GM12878 (cell line): ENCODE results near the gene GFRA1. TPM values are rescaled to one million over a fixed set of nuclear protein-coding genes. Genes with fewer than 3 reads are reported as not detected.

Source experiments
- ATAC-seq: fragments of 200-7000 bp; cut with Tn5 transposase; 3 replicates; pipeline ENCODE4 v1.9.1; 2020; ENCODE audit warnings: mild to moderate bottlenecking, moderate library complexity
- BruUV-seq: library from RNA; stranded (reverse); fragments of 400-500 nt; replicated peaks from 2 replicates; lab custom pipeline; 2021; lab: Mats Ljungman, UMichigan
- CTCF ChIA-PET: fragments of 300-600 bp; sonication (Branson Sonifier 250); formaldehyde crosslinking; extraction: SDS; loops from one replicate; lab custom pipeline; 2021; ENCODE audit warnings: inconsistent platforms; lab: Yijun Ruan, JAX
- POLR2A ChIA-PET: fragments of 350-600 bp; formaldehyde crosslinking; extraction: SDS; loops from one replicate; lab custom pipeline; 2021; ENCODE audit warnings: inconsistent platforms; lab: Charles Lee
- RAD21 ChIA-PET: fragments of 300-600 bp; sonication (Branson Sonifier 250); formaldehyde crosslinking; loops from one replicate; lab custom pipeline; 2023; ENCODE audit warnings: antibody characterized with exemption; ENCODE audit not compliant: unreplicated experiment; lab: Charles Lee
- SMC1A ChIA-PET: fragments of 300-600 bp; sonication (Branson Sonifier 250); formaldehyde crosslinking; loops from one replicate; lab custom pipeline; 2023; ENCODE audit not compliant: unreplicated experiment, uncharacterized antibody; lab: Charles Lee
- DNase-seq: peaks from one replicate; pipeline ENCODE4 v3.0.0-alpha.2; 2011; ENCODE audit warnings: low read depth, low spot score
- FAIRE-seq: peaks from 3 replicates; lab custom pipeline; 2011; peaks lifted over from hg19 to GRCh38; lab: Jason Lieb, UNC
- H2AFZ ChIP-seq: 2 replicates; pipeline ENCODE4 v1.6.0; 2011; ENCODE audit warnings: low read depth, low read length, control low read depth; ENCODE audit not compliant: control insufficient read depth
- H3K27ac ChIP-seq: 2 replicates; pipeline ENCODE4 v1.5.1; 2011; ENCODE audit warnings: control low read depth; ENCODE audit not compliant: control insufficient read depth, insufficient read depth
- H3K27me3 ChIP-seq, 2 experiments: replicated peaks in 1 of 2; 2 replicates each; pipeline versions ENCODE4 v1.6.0 to v1.6.1; 2011; ENCODE audit warnings: low read length in 1 of 2; ENCODE audit not compliant: control insufficient read depth in 2 of 2, insufficient read depth in 2 of 2
- H3K36me3 ChIP-seq, 2 experiments: 2 replicates each; pipeline ENCODE4 v1.5.1; 2011; ENCODE audit warnings: low read length in 1 of 2; ENCODE audit not compliant: control insufficient read depth in 2 of 2, insufficient read depth in 2 of 2
- H3K4me1 ChIP-seq: 2 replicates; pipeline ENCODE4 v1.6.1; 2011; ENCODE audit warnings: mild to moderate bottlenecking, low read length, moderate library complexity, mixed read lengths; ENCODE audit not compliant: control insufficient read depth, insufficient read depth
- H3K4me2 ChIP-seq: 2 replicates; pipeline ENCODE4 v1.6.0; 2011; ENCODE audit warnings: control low read depth; ENCODE audit not compliant: control insufficient read depth, insufficient read depth
- H3K4me3 ChIP-seq: fragments of 200-600 bp; sonication (generic); 2 replicates; pipeline ENCODE4 v1.5.1; 2016
- H3K79me2 ChIP-seq: 2 replicates; pipeline ENCODE4 v1.6.0; 2011; ENCODE audit warnings: low read length; ENCODE audit not compliant: control insufficient read depth, insufficient read depth
- H3K9ac ChIP-seq: 2 replicates; pipeline ENCODE4 v1.8.0; 2011; ENCODE audit warnings: low read length, control low read depth, mixed read lengths; ENCODE audit not compliant: control insufficient read depth, insufficient read depth
- H3K9me3 ChIP-seq: replicated peaks from 3 replicates; pipeline ENCODE4 v1.5.1; 2011; ENCODE audit warnings: mild to moderate bottlenecking, low read length; ENCODE audit not compliant: control insufficient read depth, insufficient read depth
- H4K20me1 ChIP-seq: 2 replicates; pipeline ENCODE4 v1.6.0; 2011; ENCODE audit not compliant: control insufficient read depth, insufficient read depth
- FOS ChIP-seq: IDR thresholded peaks from 3 replicates; pipeline ENCODE4 v1.6.1; 2011; ENCODE audit warnings: borderline replicate concordance; ENCODE audit not compliant: insufficient read length; ENCODE audit errors: extremely low read depth
- HCFC1 ChIP-seq: fragments of 150-350 bp; IDR thresholded peaks from 2 replicates; pipeline ENCODE4 v1.6.1; 2014; ENCODE audit warnings: low read length
- LARP7 ChIP-seq: fragments of 450-650 bp; IDR thresholded peaks from 2 replicates; pipeline ENCODE4 v1.6.1; 2017; ENCODE audit warnings: mild to moderate bottlenecking
- NR2C1 ChIP-seq: fragments of 450-650 bp; IDR thresholded peaks from 2 replicates; pipeline ENCODE4 v1.6.1; 2017; ENCODE audit warnings: antibody characterized with exemption, mild to moderate bottlenecking, moderate library complexity
- NR2F1 ChIP-seq: fragments of 450-650 bp; conservative IDR thresholded peaks from 2 replicates; pipeline ENCODE4 v1.6.1; 2017; ENCODE audit warnings: mild to moderate bottlenecking
- PML ChIP-seq: IDR thresholded peaks from 2 replicates; pipeline ENCODE4 v1.6.1; 2012; ENCODE audit warnings: low read length, inconsistent platforms
- POU2F2 ChIP-seq: IDR thresholded peaks from 3 replicates; pipeline ENCODE4 v1.6.1; 2011; ENCODE audit warnings: low read depth, mild to moderate bottlenecking, low read length, borderline replicate concordance
- WGBS: methylation state at CpG from one replicate; pipeline ENCODE4 v1.1.6; 2016; ENCODE audit warnings: low lambda C conversion rate; ENCODE audit not compliant: insufficient replicate concordance, insufficient coverage; ENCODE audit errors: missing lambda C conversion rate; 5-methylcytosine and 5-hydroxymethylcytosine counted together
- in situ Hi-C: fragments of 300-500 bp; cut with MboI; formaldehyde crosslinking; loops from 9 replicates; pipeline ENCODE4 v1.14.3; 2018; ENCODE audit warnings: mixed read lengths
- intact Hi-C: fragments of 100-400 bp; cut with micrococcal nuclease; formaldehyde crosslinking; loops from one replicate; pipeline ENCODE4 v1.14.2; 2022; ENCODE audit not compliant: unreplicated experiment
- polyA plus RNA-seq, 11 experiments: library from polyadenylated mRNA; depleted of rRNA in 4 of 11; unstranded in 6 of 11; stranded (reverse) in 5 of 11; fragments of >200 nt; fragmentation: Nextera tagmentation in 4 of 11; fragmentation: Illumina TruSeq in 1 of 11; extraction: Ambion mirVana in 4 of 11; extraction: Trizol in 1 of 11; gene quantifications; 1 replicate in 1 of 11; 2 replicates in 10 of 11; pipeline versions ENCODE4 v1.2.1 to v1.2.3, GENCODE V29; 2011 to 2016; ENCODE audit warnings: inconsistent platforms in 2 of 11, missing spikeins in 2 of 11, low read depth in 1 of 11
- total RNA-seq, 4 experiments: library from RNA; depleted of rRNA in 3 of 4; stranded (reverse); fragments of >200 nt in 3 of 4; fragmentation: Illumina TruSeq in 1 of 4; extraction: Trizol in 1 of 4; gene quantifications; 2 replicates each; pipeline versions ENCODE4 v1.2.1 to v1.2.3, GENCODE V29; 2013 to 2021
- TF ChIP-seq, protein P1 (sequence below): fragments of 450-650 bp; IDR thresholded peaks from 2 replicates; pipeline ENCODE4 v1.6.1; 2017; ENCODE audit warnings: borderline replicate concordance
- TF ChIP-seq, protein P2 (sequence below): fragments of 450-650 bp; IDR thresholded peaks from 2 replicates; pipeline ENCODE4 v1.6.1; 2014; ENCODE audit warnings: mild to moderate bottlenecking
- TF ChIP-seq, protein P3 (sequence below): fragments of 450-650 bp; formaldehyde crosslinking; IDR thresholded peaks from 2 replicates; pipeline ENCODE4 v1.5.0; 2022; ENCODE audit warnings: mild to moderate bottlenecking, missing genetic modification characterization

Gene GFRA1
- total and polyA plus RNA-seq, 10 of the 15 experiments (the other 5 are each of a cell fraction or from before 2014, with no cell fraction given): 0.05 to 0.19 TPM; not detected in 8

DNA sequence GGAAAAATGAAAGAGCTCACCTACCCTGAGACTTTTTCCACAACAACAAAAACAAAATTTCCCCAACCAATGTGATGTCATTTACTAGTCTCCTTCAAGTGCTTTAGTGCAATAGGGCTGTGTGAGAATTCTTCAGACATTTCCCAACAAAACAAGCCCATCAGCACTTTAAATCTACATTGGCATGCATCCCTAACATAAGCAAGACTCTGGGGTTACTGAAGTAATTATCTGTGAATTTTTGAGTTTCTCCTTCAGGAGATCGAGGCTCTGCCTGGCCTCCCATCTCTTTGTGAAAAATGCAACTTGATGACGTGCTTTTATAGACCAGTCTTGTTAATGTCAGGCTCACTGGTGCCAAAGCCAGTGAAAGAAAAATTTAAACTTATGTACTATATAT is 255.6 kb downstream of the GFRA1 start:
- DNase-seq (no peak), FAIRE-seq (no peak), ATAC-seq (no peak)
- no peak overlapping the region for H2AFZ ChIP-seq
- no TSS peak for BruUV-seq
- CTCF ChIA-PET: no interaction called here
- no peaks in the 10 kb centered on the region for H4K20me1 ChIP-seq
- no peaks in the 10 kb centered on the region for H3K4me1 ChIP-seq
- H3K36me3 ChIP-seq: no peaks in the 10 kb centered on the region
- RAD21 ChIA-PET: no interaction called here
- 0% methylated on average over 2 of the region's 2 CpGs for WGBS
- no peaks in the 10 kb centered on the region for H3K27me3 ChIP-seq
- POLR2A ChIA-PET: no interaction called here
- in situ Hi-C loops (no loop called here), intact Hi-C loops (no loop called here)
- H3K4me2 ChIP-seq: no peak overlapping the region
- SMC1A ChIA-PET: no interaction called here
- no peaks in the 10 kb centered on the region for H3K9me3 ChIP-seq
- H3K4me3 ChIP-seq: no peak overlapping the region
- TF ChIP-seq POU2F2: no peak
- no peak for TF ChIP-seq PML
- no peak for TF ChIP-seq FOS
- TF ChIP-seq, protein P1, sequence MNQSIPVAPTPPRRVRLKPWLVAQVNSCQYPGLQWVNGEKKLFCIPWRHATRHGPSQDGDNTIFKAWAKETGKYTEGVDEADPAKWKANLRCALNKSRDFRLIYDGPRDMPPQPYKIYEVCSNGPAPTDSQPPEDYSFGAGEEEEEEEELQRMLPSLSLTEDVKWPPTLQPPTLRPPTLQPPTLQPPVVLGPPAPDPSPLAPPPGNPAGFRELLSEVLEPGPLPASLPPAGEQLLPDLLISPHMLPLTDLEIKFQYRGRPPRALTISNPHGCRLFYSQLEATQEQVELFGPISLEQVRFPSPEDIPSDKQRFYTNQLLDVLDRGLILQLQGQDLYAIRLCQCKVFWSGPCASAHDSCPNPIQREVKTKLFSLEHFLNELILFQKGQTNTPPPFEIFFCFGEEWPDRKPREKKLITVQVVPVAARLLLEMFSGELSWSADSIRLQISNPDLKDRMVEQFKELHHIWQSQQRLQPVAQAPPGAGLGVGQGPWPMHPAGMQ: no peak
- TF ChIP-seq, protein P2, sequence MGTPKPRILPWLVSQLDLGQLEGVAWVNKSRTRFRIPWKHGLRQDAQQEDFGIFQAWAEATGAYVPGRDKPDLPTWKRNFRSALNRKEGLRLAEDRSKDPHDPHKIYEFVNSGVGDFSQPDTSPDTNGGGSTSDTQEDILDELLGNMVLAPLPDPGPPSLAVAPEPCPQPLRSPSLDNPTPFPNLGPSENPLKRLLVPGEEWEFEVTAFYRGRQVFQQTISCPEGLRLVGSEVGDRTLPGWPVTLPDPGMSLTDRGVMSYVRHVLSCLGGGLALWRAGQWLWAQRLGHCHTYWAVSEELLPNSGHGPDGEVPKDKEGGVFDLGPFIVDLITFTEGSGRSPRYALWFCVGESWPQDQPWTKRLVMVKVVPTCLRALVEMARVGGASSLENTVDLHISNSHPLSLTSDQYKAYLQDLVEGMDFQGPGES: no peak
- no peak for TF ChIP-seq HCFC1
- no peak for TF ChIP-seq NR2F1
- no peak for TF ChIP-seq NR2C1
- no peak for TF ChIP-seq LARP7
- TF ChIP-seq, protein P3, sequence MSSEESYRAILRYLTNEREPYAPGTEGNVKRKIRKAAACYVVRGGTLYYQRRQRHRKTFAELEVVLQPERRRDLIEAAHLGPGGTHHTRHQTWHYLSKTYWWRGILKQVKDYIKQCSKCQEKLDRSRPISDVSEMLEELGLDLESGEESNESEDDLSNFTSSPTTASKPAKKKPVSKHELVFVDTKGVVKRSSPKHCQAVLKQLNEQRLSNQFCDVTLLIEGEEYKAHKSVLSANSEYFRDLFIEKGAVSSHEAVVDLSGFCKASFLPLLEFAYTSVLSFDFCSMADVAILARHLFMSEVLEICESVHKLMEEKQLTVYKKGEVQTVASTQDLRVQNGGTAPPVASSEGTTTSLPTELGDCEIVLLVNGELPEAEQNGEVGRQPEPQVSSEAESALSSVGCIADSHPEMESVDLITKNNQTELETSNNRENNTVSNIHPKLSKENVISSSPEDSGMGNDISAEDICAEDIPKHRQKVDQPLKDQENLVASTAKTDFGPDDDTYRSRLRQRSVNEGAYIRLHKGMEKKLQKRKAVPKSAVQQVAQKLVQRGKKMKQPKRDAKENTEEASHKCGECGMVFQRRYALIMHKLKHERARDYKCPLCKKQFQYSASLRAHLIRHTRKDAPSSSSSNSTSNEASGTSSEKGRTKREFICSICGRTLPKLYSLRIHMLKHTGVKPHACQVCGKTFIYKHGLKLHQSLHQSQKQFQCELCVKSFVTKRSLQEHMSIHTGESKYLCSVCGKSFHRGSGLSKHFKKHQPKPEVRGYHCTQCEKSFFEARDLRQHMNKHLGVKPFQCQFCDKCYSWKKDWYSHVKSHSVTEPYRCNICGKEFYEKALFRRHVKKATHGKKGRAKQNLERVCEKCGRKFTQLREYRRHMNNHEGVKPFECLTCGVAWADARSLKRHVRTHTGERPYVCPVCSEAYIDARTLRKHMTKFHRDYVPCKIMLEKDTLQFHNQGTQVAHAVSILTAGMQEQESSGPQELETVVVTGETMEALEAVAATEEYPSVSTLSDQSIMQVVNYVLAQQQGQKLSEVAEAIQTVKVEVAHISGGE (CRISPR knock-in tag): no peak
- no peak overlapping the region for H3K27ac ChIP-seq
- H3K79me2 ChIP-seq: no peaks in the 10 kb centered on the region
- H3K9ac ChIP-seq: no peak overlapping the region
